ENCODE measurements around the gene RCOR1.

DNA sequence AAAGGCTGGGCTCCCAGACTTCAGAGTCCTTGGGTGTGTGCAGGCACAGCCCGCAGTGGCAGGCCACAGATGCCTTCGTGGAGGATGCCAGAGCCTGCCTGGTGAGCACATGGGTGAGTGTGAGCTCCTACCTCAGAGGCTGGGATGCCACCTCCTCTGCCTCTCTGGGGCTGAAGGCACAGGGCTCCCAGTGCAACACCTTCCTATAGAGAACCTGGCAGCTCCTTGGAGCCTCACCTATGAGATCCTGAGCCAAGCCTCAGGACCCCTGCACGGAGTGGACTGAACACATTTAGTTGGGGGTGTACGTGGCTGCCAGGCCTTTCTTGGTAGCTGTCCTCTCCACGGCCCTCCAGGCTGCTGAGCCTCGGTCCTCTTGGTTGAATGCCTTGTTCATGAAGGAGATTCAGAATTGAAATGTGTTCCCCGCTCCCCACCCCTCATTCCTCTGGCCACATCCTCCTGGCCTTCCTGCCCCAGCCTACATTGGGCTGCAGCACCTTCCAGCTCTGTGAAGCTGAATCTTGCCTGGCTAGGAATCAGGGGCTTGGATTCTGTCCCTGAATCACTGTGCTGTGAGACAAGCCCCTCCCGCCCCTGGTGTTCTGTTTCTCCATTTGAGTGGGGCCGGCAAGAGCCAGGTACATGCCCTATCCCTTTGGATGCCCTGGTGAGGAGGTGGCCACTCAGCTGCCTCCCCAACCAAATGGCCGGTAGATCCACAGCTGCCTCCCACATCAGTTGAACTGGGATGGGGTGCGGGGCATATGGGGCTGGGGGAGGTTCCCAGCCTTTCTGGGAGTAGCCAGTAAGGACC, 146.1 kb downstream of the RCOR1 start:
- TF ChIP-seq POLR2AphosphoS5 (IDR thresholded peaks at IDR 0.05) (no peak), POLR2A (IDR thresholded peaks at IDR 0.05) (no peak)
- TF ChIP-seq, protein P1, sequence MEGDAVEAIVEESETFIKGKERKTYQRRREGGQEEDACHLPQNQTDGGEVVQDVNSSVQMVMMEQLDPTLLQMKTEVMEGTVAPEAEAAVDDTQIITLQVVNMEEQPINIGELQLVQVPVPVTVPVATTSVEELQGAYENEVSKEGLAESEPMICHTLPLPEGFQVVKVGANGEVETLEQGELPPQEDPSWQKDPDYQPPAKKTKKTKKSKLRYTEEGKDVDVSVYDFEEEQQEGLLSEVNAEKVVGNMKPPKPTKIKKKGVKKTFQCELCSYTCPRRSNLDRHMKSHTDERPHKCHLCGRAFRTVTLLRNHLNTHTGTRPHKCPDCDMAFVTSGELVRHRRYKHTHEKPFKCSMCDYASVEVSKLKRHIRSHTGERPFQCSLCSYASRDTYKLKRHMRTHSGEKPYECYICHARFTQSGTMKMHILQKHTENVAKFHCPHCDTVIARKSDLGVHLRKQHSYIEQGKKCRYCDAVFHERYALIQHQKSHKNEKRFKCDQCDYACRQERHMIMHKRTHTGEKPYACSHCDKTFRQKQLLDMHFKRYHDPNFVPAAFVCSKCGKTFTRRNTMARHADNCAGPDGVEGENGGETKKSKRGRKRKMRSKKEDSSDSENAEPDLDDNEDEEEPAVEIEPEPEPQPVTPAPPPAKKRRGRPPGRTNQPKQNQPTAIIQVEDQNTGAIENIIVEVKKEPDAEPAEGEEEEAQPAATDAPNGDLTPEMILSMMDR (IDR thresholded peaks at IDR 0.05 in 8 of 11, conservative IDR thresholded peaks at IDR 0.05 in 3 of 11): no peak
